Stimulated activated CD4-positive, alpha-beta T cell treated with anti-CD3 and anti-CD28 coated beads, Interleukin-2, amount 100 ng/mL, for 24 hours (primary cell): ENCODE data around the gene LIMK2.
"Not testable (repeated sequence)": the region's sequence is repeated elsewhere in the genome, so short reads cannot be mapped to it uniquely, and the experiment has no call there.

Source experiments
- DNase-seq, 2 donors: peaks; one replicate each; pipeline ENCODE4 v3.0.0-alpha.2; 2020

Gene LIMK2

GRCh38 chr22:31244943-31245451, 32.9 kb downstream of the LIMK2 start:
- DNase-seq: no peak

GRCh38 chr22:31245998-31246397, 33.9 kb downstream of the LIMK2 start:
- DNase-seq: not testable (repeated sequence)

GRCh38 chr22:31246687-31247086, 34.6 kb downstream of the LIMK2 start:
- no peak for DNase-seq

GRCh38 chr22:31247726-31248125, 35.6 kb downstream of the LIMK2 start:
- no peak for DNase-seq

GRCh38 chr22:31248138-31248745, 36.1 kb downstream of the LIMK2 start:
- peak; percentile 65 for DNase-seq

- DNase-seq: no peak
Measured at GRCh38 chr22:31248965-31249958, 37.2 kb downstream of the LIMK2 start.

- DNase-seq: no peak
Measured at GRCh38 chr22:31250740-31251600, 38.9 kb downstream of the LIMK2 start.

GRCh38 chr22:31253949-31254348, 41.9 kb downstream of the LIMK2 start:
- DNase-seq: no peak

- no peak for DNase-seq
Measured at GRCh38 chr22:31259798-31260473, 47.8 kb downstream of the LIMK2 start.

- no peak for DNase-seq
Measured at GRCh38 chr22:31260474-31260856, 48.4 kb downstream of the LIMK2 start.

GRCh38 chr22:31262312-31263133, 50.4 kb downstream of the LIMK2 start:
- DNase-seq: no peak

GRCh38 chr22:31263896-31264640, 52.0 kb downstream of the LIMK2 start:
- DNase-seq: no peak

- no peak for DNase-seq
Measured at GRCh38 chr22:31268281-31268680, 56.2 kb downstream of the LIMK2 start.

GRCh38 chr22:31269892-31270579, 57.9 kb downstream of the LIMK2 start:
- no peak for DNase-seq

GRCh38 chr22:31271026-31271425, 58.9 kb downstream of the LIMK2 start:
- no peak for DNase-seq

GRCh38 chr22:31271485-31271884, 59.4 kb downstream of the LIMK2 start:
- DNase-seq: no peak

- peak; percentile 42 to 67 for DNase-seq
Measured at GRCh38 chr22:31272522-31273446, 60.7 kb downstream of the LIMK2 start.

- no peak for DNase-seq
Measured at GRCh38 chr22:31274017-31274416, 61.9 kb downstream of the LIMK2 start.

GRCh38 chr22:31275018-31275417, 62.9 kb downstream of the LIMK2 start:
- DNase-seq: no peak
